T1000 (cell line): ENCODE results near the gene ZNF823.
"Not testable (repeated sequence)": the region's sequence is repeated elsewhere in the genome, so short reads cannot be mapped to it uniquely, and the experiment has no call there.

Experiments used
- DNase-seq: peaks from one replicate; lab custom pipeline; 2025; ENCODE audit warnings: mixed read lengths; lab: John Stamatoyannopoulos, UW

Gene ZNF823

GRCh38 chr19:11680689-11681302 lies 58.0 kb downstream of the ZNF823 start:
- no peak for DNase-seq

GRCh38 chr19:11678504-11678903 lies 60.2 kb downstream of the ZNF823 start:
- no peak for DNase-seq

DNA sequence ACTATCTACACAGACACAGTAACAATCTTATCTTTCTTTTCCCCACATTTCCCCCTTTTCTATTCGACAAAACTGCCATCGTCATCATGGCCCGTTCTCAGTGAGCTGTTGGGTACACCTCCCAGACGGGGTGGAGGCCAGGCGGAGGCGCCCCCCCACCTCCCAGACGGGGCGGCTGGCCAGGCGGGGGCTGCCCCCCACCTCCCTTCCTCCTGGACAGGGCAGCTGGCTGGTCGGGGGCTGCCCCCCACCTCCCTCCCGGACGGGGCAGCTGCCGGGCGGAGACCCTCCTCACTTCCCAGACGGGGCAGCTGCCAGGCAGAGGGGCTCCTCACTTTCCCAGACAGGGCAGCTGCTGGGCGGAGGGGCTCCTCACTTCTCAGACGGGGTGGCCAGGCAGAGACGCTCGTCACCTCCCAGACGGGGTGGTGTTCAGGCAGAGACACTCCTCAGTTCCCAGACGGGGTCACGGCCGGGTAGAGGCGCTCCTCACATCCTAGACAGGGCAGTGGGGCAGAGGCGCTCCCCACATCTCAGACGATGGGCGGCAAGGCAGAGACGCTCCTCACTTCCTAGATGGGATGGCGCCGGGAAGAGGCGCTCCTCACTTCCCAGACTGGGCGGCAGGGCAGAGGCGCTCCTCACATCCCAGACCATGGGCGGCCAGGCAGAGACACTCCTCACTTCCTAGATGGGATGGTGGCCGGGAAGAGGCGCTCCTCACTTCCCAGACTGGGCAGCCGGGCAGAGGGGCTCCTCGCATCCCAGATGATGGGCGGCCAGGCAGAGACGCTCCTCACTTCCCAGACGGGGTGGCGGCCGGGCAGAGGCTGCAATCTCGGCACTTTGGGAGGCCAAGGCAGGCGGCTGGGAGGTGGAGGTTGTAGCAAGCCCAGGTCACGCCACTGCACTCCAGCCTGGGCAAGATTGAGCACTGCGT lies 61.8 kb downstream of the ZNF823 start:
- DNase-seq, result not testable (repeated sequence)

- DNase-seq, result no peak
Measured at GRCh38 chr19:11675569-11675968, 63.2 kb downstream of the ZNF823 start.

DNA sequence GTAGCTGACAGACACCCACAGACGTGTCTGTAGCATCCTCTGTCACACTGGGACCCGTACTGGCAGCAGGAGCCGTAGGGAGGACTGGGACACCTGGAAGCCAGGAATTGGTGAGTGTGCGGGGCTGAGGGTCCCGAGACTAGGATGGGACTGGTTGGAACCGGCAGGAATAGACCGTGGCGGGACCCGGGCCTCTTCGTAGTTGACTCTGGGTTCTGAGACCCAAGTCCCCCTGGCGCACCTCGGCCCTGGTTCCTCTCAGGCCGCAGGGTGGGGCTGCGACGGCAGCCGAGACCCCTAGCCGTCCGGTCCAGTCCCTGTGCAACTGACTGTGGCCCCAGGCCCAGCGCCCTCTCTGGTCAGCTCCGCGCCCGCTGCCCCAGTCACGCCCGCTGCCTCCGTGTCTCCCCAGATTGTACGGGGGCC lies 64.7 kb downstream of the ZNF823 start:
- DNase-seq, result no peak

GRCh38 chr19:11673608-11674041 lies 65.1 kb downstream of the ZNF823 start:
- DNase-seq, result no peak
